ENCODE results near the gene KIFC1. TPM values are rescaled to one million over a fixed set of nuclear protein-coding genes. Genes with fewer than 3 reads are reported as not detected.

Gene KIFC1
- total and polyA plus RNA-seq, 9 of the 15 experiments (the other 6 are each of a cell fraction or from before 2014, with no cell fraction given) = 1.3 to 95.2 (median 76.9) TPM

GRCh38 chr6:33428224-33428965, 36.8 kb downstream of the KIFC1 start (continued):
- peak; percentile 23 for TF ChIP-seq RBBP5 (IDR thresholded peaks at IDR 0.05; ENCODE audit: borderline replicate concordance, insufficient read depth, low read length, poor library complexity, severe bottlenecking)
- peak; percentile 59; the same call in 1 of the 2 replicates for TF ChIP-seq NFRKB (IDR thresholded peaks at IDR 0.05; ENCODE audit: low read depth)
- peak; percentile 77 for TF ChIP-seq TCF3 (CRISPR knock-in tag; IDR thresholded peaks at IDR 0.05)
- TF ChIP-seq JUN (IDR thresholded peaks at IDR 0.05; ENCODE audit: borderline replicate concordance, low read depth, low read length) = peak; percentile 37; the same call in 1 of the 2 replicates
- peak; percentile 98 for TF ChIP-seq JUN (CRISPR knock-in tag; IDR thresholded peaks at IDR 0.05; ENCODE audit: borderline replicate concordance)
- TF ChIP-seq, protein P1, sequence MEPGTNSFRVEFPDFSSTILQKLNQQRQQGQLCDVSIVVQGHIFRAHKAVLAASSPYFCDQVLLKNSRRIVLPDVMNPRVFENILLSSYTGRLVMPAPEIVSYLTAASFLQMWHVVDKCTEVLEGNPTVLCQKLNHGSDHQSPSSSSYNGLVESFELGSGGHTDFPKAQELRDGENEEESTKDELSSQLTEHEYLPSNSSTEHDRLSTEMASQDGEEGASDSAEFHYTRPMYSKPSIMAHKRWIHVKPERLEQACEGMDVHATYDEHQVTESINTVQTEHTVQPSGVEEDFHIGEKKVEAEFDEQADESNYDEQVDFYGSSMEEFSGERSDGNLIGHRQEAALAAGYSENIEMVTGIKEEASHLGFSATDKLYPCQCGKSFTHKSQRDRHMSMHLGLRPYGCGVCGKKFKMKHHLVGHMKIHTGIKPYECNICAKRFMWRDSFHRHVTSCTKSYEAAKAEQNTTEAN (CRISPR knock-in tag; IDR thresholded peaks at IDR 0.05) = peak; percentile 95
- no peak for TF ChIP-seq ZEB2 (IDR thresholded peaks at IDR 0.05)
- TF ChIP-seq RNF2 (IDR thresholded peaks at IDR 0.05) = peak; percentile 85; the same call in 1 of the 2 replicates
- peak; percentile 64 for TF ChIP-seq POLR2G (IDR thresholded peaks at IDR 0.05; ENCODE audit: low read depth, low read length)
- TF ChIP-seq, protein P2, sequence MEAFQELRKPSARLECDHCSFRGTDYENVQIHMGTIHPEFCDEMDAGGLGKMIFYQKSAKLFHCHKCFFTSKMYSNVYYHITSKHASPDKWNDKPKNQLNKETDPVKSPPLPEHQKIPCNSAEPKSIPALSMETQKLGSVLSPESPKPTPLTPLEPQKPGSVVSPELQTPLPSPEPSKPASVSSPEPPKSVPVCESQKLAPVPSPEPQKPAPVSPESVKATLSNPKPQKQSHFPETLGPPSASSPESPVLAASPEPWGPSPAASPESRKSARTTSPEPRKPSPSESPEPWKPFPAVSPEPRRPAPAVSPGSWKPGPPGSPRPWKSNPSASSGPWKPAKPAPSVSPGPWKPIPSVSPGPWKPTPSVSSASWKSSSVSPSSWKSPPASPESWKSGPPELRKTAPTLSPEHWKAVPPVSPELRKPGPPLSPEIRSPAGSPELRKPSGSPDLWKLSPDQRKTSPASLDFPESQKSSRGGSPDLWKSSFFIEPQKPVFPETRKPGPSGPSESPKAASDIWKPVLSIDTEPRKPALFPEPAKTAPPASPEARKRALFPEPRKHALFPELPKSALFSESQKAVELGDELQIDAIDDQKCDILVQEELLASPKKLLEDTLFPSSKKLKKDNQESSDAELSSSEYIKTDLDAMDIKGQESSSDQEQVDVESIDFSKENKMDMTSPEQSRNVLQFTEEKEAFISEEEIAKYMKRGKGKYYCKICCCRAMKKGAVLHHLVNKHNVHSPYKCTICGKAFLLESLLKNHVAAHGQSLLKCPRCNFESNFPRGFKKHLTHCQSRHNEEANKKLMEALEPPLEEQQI (IDR thresholded peaks at IDR 0.05) = no peak
- no peak for TF ChIP-seq SIX5 (IDR thresholded peaks at IDR 0.05; ENCODE audit: borderline replicate concordance in 1 of 2, insufficient read depth in 1 of 2, low read depth in 1 of 2, low read length in 2 of 2)
- TF ChIP-seq PTBP1 (IDR thresholded peaks at IDR 0.05; ENCODE audit: low read depth, low read length) = no peak
- peak; percentile 99 for TF ChIP-seq ZNF511 (CRISPR knock-in tag; IDR thresholded peaks at IDR 0.05)
- peak; percentile 30 for TF ChIP-seq NEUROD1 (IDR thresholded peaks at IDR 0.05; ENCODE audit: borderline replicate concordance, low read depth, low read length, partially characterized antibody)
- TF ChIP-seq TARDBP (IDR thresholded peaks at IDR 0.05) = 0 out of 2 replicates have a peak, but pooled peaks have one; percentile 17
- TF ChIP-seq, protein P3, sequence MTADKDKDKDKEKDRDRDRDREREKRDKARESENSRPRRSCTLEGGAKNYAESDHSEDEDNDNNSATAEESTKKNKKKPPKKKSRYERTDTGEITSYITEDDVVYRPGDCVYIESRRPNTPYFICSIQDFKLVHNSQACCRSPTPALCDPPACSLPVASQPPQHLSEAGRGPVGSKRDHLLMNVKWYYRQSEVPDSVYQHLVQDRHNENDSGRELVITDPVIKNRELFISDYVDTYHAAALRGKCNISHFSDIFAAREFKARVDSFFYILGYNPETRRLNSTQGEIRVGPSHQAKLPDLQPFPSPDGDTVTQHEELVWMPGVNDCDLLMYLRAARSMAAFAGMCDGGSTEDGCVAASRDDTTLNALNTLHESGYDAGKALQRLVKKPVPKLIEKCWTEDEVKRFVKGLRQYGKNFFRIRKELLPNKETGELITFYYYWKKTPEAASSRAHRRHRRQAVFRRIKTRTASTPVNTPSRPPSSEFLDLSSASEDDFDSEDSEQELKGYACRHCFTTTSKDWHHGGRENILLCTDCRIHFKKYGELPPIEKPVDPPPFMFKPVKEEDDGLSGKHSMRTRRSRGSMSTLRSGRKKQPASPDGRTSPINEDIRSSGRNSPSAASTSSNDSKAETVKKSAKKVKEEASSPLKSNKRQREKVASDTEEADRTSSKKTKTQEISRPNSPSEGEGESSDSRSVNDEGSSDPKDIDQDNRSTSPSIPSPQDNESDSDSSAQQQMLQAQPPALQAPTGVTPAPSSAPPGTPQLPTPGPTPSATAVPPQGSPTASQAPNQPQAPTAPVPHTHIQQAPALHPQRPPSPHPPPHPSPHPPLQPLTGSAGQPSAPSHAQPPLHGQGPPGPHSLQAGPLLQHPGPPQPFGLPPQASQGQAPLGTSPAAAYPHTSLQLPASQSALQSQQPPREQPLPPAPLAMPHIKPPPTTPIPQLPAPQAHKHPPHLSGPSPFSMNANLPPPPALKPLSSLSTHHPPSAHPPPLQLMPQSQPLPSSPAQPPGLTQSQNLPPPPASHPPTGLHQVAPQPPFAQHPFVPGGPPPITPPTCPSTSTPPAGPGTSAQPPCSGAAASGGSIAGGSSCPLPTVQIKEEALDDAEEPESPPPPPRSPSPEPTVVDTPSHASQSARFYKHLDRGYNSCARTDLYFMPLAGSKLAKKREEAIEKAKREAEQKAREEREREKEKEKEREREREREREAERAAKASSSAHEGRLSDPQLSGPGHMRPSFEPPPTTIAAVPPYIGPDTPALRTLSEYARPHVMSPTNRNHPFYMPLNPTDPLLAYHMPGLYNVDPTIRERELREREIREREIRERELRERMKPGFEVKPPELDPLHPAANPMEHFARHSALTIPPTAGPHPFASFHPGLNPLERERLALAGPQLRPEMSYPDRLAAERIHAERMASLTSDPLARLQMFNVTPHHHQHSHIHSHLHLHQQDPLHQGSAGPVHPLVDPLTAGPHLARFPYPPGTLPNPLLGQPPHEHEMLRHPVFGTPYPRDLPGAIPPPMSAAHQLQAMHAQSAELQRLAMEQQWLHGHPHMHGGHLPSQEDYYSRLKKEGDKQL (CRISPR knock-in tag; IDR thresholded peaks at IDR 0.05; ENCODE audit: borderline replicate concordance) = no peak
- no peak for TF ChIP-seq PTRF (tag; IDR thresholded peaks at IDR 0.05)
- TF ChIP-seq FOXK1 (CRISPR knock-in tag; IDR thresholded peaks at IDR 0.05; ENCODE audit: borderline replicate concordance) = peak; percentile 98
